GM18526 (cell line): ENCODE measurements around the gene GABRB1.

Experiments used
- POLR2A ChIP-seq: IDR thresholded peaks from 3 replicates; pipeline ENCODE4 v1.6.1; 2011; ENCODE audit not compliant: insufficient read length; ENCODE audit errors: extremely low read depth

The GABRB1 gene

DNA sequence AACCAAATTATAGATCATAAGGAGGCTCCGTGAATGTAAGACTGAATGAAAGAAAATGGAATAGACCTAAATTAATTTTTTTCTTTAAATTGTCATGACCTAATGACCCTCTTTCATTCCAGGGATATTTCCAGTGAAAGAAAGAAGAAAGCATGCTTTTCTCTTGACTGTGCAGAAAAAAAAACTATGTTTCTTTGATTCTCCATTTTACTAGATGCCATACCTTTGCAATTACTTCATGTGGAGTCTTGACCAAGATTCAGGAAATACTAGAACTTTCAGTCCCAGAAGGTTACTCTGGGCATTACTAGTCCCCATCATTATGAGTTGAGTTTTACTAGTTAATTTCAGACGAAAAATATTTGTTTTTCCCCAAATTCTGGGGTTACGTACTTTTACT lies 438.6 kb downstream of the GABRB1 start:
- TF ChIP-seq POLR2A, result no peak

DNA sequence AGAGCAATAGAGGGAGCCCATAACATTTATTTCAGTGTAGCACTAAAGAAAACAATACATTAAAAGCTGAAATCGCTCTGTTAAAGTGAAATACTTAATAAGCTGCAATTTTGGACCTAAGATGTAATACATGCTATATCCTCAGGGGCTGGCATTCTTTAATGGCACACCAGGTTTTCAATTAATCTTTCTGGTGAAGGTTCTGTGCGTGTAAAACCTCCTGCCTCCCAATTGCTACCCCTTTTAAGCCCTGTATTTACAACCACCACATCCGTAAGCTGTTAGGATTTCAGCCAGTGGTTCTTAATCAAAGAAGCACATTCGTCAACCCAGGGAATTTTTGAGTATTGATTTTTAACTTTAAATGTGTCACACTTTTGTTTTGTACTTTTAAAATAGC lies 439.7 kb downstream of the GABRB1 start:
- no peak for TF ChIP-seq POLR2A

DNA sequence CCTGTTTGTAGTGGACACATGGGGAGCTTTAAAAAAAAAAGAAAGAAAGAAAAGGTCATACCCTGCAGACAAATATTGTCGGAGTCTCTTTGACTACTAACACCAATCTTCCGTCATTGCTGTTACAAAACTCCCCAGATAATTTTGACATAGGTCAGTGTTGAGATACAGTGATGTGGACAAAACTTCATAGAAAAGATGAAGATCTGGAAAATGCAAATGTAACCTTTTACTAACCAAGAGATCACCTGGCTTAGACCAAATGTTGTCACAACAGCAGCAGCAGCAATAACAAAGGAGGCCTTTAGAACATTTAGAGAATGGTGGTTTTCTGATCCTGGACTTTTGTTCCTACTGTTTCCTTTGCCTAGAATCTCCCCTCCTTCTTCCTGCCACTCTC lies 440.2 kb downstream of the GABRB1 start:
- TF ChIP-seq POLR2A, result no peak

DNA sequence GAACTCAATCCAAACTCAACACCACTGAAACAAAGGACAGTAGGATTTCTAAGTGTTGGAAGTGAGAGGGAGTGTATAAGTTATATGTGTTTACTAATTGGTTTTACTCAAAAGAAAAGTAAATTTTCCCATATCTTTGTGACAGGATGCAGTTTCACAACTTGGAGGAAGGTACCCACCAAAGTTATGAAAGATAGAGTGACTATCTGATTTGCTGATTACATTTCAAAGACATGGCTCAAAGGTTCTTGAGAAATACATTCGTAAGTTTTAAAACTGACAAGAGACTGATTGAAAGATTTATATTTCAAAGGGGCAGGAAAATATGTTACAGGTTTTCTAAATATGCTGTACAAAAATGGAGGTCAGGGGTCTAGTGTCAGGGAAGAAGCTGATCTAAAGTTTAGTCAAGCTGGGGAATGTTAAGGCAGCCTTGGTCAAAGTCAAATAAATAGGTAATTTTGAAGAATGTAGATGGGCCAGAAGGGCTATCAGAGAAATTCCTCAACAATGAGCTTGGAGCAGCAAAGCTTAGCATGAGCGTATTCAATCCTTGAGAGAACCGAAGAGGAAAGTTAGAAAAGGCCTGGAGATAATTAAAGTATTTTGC lies 441.9 kb downstream of the GABRB1 start:
- TF ChIP-seq POLR2A, result no peak

DNA sequence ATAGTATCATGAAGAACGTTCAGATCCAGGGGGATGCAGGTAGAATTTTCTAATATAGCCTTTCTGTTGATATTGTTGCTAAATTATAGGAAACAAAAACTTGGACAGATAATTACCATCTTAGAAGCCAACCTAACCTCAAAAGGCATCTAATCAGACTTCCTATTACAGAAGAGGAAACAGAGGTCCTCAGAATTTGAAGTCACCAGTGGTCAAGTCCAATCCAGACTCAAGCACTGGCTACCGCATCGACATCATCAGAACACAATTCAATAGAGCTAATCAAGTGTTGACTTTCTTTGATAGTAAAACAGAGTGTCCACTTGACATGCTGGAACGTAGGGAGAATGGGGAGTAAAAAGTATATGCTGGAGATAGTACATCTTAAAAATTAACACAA lies 443.4 kb downstream of the GABRB1 start:
- TF ChIP-seq POLR2A, result no peak

DNA sequence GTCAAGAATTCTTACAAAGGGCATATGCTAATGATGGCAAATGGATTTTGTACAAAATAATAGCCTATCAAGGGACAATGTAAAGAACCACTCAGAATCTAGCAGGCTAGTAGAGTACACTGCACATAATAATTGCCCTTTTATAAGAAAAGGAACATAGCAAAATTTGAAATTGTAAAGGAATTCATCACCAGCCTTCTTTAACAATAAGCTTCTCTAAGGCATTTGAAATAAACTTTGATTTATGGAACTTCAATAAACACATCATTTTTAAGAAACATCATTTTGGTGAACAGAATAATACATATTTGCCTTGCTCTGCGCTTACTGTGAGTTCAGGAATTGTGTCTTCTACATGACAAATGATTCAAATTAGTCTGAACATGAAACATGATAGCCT lies 444.0 kb downstream of the GABRB1 start:
- TF ChIP-seq POLR2A, result no peak
